NOMO-1 treated with DMSO at 0.1 percent for 48 hours (cell line): ENCODE results near the gene STK11.
A peak's percentile ranks its signal among the peaks of the same experiment; 100 is the strongest.

Experiments used
- DNase-seq: peaks from one replicate; lab custom pipeline; 2025; ENCODE audit not compliant: unreplicated experiment; lab: John Stamatoyannopoulos, UW

Gene STK11

GRCh38 chr19:1205114-1206099 lies at the start of gene STK11:
TSS of gene STK11 (plus strand) at chr19:1205778. CDS start at chr19:1206914, 1,136 bp downstream.
- DNase-seq, result peak; percentile 97

GRCh38 chr19:1156305-1156801 lies 49.2 kb upstream of the STK11 start:
- DNase-seq, result no peak

DNA sequence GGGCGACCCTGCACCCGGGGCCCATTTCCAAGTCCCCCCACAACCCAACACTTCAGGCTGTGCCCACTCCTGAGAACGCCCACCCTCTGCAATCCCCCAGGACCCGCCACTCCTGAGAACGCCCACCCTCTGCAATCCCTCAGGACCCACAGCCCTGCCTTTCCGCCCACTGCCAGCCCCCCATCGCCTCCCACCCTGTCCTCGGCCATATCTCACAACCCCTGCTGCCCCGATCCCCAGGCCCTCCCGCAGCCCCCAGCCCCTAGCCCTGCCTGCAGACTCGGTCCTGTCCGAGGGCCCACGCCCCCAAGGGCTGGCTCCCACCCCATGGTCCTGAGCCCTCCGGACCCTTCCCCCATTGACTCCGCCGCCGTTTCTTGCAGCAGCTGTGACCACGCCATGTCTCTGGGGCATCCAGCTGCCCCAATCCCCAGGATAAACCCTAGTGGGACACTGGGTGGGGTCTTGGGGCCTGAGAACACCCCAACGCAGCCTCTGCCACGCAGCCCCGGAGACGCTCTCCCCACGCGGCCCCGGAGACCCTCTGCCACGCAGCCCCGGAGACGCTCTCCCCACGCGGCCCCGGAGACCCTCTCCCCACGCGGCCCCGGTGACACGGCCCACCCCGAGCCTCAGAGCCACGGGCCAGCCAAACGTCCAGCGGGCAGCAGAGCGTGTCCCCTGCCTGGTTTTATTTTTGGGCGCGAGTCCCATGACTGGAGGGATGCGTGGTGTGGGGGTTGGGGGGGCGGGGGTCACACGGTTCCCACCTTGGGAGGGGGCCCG lies 48.6 kb upstream of the STK11 start:
- no peak for DNase-seq

GRCh38 chr19:1157931-1158884 lies 47.4 kb upstream of the STK11 start:
- no peak for DNase-seq

GRCh38 chr19:1158885-1159448 lies 46.6 kb upstream of the STK11 start:
- DNase-seq, result no peak

DNA sequence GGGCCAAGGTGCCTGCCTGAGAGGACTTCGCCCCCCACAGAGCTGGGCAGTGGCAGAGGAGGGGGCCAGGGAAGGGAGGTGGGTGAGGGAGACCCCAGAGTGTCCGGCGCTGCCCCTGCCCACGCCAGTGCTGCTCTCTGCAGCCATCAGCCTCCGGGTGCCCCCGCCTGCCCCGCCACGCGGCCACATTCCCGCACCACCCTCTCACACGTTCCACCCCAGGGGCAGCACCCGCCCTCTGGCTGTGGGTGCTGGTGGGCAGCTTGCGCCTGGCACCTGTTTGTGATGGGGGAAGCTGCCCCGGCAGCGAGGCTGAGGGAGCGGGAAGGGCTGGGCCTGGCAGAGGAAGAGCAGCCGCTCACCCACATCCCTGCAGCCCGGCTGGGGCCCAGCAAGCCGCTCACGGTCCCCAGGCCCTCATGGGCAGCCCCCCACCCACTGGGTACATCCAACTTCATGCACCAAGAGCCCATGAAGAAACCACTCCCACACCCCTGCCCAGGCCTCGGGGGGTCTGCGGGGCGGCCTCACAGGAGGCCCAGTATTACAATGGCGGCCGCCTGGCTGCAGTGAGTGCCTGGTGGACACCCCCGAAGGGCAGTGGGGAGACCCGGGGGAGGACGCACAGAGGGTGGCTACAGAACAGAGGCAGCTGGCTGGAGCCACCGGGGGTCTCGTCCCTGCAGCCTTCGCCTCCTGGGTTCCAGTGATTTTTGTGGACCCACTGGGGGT lies 45.5 kb upstream of the STK11 start:
- no peak for DNase-seq

DNA sequence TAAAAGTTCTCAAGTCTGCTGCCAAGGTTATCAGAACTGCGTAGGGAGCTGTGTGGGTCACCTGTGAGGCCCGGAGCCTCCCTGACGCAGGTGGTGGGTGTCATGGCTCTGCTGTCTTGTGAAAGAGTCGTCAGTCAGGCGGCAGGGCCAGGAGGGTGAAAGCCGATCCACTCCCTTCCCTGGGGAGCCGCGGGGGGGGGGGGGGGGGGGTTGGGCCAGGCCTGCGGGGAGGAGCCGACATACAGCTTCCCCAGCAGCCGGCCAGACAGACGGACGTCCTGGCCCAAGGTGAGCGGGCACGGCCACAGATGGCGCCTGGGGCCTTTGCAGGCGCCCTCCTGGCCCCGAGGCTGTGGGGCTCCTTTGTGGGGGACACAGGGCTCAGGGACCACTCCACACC lies 43.9 kb upstream of the STK11 start:
- DNase-seq, result no peak

DNA sequence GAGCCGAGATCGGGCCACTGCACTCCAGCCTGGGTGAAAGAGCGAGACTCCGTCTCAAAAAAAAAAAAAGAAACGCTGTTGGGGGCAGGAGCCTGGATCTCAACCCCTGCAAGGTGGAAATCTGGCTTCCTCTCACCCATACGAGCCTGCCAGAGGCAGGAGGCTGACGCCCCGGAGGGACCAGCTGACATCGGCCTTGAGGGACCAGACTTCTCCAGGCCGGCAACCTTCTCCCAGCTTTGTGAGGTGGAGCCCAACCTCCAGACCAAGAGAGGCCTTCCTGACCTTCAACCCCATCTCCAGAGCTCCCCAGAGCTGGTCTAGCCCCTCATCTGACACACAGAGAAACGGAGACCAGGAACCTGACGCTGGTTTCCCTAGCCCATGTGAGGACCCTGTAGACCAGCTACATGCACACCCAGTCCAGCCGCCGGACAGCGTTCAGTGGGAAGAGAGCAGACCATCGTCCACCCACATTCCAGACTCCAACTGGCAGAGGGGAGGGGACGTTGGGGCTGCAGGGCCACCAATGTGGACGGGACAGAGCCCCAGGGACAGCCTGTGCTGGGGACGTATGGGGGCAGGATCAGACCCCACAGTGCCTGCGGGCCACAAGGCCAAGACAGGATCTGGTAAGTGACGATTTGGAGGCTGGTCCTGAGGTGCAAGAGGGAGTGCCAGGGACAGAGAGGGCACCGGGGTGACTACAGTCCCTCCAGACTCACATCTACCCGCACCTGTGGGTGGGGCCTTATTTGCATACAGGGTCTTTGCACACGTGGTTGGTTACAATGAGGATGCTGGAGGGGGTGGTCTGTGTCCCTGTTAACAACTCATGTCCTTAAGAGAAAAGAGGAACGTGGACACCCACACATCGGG lies 42.9 kb upstream of the STK11 start:
- DNase-seq, result no peak

DNA sequence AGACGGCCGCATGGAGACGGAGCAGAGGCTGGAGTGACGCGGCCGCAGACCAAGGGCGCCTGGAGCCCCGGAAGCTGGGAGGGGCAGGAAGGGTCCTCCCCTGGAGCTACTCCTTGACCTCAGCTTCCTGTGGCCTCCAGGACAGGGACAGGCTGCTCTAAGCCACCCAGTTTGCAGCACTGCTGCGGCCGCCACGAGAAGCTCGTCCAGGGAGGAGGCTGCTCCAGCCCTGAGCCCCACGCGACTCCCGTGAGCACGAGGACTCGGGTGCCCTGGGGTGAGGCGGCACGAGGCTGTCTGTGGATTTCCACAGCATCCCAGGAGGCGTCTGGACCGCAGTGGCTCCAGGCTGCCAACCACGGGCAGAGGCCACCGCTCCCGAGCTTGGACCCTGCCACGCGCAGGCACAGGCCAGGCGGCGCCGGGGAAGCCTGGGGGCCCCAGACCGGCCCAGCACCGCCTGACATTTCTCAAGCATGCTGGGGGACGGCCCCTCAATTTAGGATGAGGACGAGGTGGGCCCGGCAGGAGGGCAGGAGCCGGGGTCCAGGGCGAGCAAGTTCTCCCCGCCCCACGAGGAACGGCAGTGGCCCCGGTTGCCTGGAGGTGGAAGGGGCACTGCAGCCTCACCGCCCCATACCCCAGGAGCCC lies 42.2 kb upstream of the STK11 start:
- DNase-seq, result no peak

GRCh38 chr19:1163934-1164683 lies 41.5 kb upstream of the STK11 start:
- DNase-seq, result no peak

DNA sequence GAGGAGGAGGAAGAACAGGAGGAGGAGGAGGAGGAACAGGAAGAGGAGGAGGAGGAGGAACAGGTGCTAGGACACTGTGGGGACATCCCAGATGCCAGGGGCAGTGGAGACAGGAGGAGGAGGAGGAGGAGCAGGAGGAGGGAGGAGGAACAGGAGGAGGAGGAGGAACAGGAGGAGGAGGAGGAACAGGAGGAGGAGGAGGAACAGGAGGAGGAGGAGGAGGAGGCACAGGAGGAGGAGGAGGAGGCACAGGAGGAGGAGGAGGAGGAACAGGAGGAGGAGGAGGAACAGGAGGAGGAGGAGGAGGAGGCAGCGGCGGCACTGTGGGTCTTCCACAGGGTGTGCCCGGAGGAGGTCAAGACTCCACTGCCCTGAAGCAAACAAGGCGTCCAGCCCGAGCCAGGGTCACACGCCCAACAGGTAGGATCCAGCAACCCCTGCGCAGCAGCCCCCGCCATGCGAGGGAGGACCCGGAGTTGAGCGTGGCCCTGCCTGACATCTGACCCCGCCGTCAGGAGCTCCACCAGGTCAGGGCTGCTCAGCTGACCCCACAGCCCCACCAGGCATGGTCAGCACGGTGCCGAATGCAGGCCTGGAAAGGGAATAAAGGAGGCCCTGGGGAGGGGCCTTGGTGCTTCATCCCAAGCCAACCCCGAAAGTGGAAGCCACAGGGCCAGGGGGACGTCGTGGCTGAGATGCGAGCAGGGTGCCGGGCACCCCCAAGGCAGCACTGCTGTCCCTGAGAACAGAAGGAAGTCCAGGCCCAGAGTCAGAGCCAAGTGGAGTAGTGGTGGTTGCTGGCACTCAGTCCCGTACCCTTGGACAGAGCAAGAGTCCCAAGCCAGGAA lies 40.7 kb upstream of the STK11 start:
- no peak for DNase-seq

DNA sequence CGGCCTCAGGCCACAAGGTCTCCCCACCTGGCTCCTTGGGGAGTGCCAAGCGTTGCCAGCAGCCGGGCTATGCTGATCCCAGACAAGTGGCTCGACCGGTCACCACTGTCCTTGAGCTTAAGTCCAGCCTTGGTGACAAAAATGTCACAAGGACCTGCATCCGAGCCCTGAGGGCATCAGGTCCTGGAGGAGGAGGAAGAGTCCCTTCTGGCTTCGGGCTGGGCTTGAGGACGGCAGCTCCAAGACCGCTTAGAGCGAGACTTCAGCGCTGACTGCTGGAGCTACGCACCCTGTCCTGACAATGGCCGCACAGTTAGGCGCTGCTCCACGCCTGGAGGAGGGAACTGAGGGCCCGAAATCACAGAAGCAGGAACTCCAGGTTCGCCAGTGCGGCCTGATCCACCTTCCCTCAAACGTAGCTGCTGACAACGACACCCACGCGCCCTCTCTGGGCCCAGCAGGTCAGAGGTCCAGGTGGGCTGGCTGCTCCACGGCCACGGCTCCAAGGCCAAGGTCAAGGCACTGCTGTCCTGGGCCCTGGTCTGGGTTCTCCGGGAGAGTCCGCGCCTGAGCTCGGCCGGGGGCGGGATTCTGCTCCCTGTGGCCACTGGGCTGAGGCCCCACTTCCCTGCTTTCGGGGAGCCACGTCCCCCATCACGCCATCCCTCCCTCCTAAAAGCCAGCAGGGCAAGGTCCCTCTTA lies 38.6 kb upstream of the STK11 start:
- DNase-seq, result no peak

DNA sequence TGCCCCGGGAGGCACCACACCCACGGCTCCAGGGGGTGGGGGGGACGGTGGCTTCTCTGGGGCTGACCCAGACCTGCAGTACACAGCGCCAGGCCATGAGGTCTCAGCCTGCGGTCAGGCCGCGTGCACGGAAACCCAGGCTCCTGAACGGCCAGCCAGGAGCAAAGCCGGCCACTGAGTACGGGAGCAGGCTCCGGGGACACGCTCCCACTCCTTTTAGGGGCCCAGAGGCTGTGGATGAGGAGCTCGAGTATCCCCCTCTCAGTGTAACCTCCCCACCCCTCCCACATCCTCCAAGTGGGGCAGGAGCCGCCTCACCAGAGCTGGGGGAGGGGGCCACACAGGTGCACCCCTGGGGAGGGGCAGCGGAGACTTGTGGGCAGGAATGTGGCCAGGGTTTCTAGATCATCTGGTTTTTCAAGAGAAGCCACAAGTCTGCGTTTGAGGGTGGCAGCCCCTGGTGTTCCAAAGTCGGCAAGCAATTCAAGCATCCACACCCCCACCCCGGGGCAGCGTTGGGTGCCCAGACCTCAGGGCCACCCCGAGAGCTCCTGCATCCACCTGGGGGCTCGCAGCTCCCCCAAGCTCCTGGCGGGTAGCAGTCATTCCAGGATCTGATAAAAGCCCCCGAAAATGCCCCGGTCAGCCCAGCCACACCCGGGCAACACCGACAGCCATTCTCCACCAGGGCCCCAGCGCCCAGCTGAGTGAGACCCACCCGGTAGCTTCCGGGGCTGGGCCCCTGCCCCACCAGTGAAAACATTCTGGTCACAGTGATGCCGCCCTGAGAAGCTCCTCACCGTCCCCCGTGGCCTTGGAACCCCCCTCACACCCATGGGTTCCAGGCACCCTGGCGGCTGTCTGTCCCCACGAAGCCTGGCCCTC lies 37.6 kb upstream of the STK11 start:
- DNase-seq, result no peak

GRCh38 chr19:1168572-1169410 lies 36.8 kb upstream of the STK11 start:
- DNase-seq, result no peak
